ENCODE measurements around the gene ALG6.

The ALG6 gene

DNA sequence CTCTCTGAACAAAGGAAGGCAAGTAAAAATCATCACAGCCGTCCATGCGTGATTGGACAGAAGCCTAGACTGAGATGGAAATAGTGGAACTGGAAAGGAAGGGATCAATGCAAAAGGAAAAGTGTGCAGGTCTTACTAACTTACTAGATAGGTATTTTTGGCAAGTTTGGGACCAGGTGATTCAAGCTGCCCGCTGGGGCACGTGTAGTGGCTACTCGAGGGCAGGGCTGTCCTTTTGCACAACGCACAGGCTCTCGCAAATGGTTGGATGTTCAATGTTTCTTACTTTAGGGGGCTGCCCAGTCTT lies 566 bp upstream of the ALG6 start:
- peak overlapping the region; percentile 98 for H3K4me3 ChIP-seq (ENCODE audit: low read depth, low read length)

GRCh38 chr1:63368131-63368530 lies 704 bp downstream of the ALG6 start:
- Histone ChIP-seq H3K9me3 (ENCODE audit: control insufficient read depth, insufficient read depth, low read depth, low read length) (no peaks in the 10 kb centered on the region), H3K27me3 (ENCODE audit: control insufficient read depth, insufficient read depth, low read length) (peaks cover 5% of the 10 kb centered on the region), H3K36me3 (ENCODE audit: control insufficient read depth, insufficient read depth, low read length) (peaks cover 12% of the 10 kb centered on the region), H3K9ac (ENCODE audit: low read length) (peak overlapping the region; percentile 85), H3K27ac (ENCODE audit: low read depth, low read length) (no peak overlapping the region), H3K4me1 (ENCODE audit: control insufficient read depth, insufficient read depth, low read length) (peaks cover 6% of the 10 kb centered on the region), H3K4me3 (ENCODE audit: low read depth, low read length) (peak overlapping the region; percentile 98)

More for the DNA sequence above, 566 bp upstream of the ALG6 start:
- Histone ChIP-seq H3K9ac (ENCODE audit: low read length) (no peak overlapping the region), H3K9me3 (ENCODE audit: control insufficient read depth, insufficient read depth, low read depth, low read length) (no peaks in the 10 kb centered on the region), H3K4me1 (ENCODE audit: control insufficient read depth, insufficient read depth, low read length) (peaks cover 6% of the 10 kb centered on the region), H3K27ac (ENCODE audit: low read depth, low read length) (no peak overlapping the region), H3K36me3 (ENCODE audit: control insufficient read depth, insufficient read depth, low read length) (peaks cover 10% of the 10 kb centered on the region), H3K27me3 (ENCODE audit: control insufficient read depth, insufficient read depth, low read length) (peaks cover 5% of the 10 kb centered on the region)

GRCh38 chr1:63379583-63379982 lies 12.2 kb downstream of the ALG6 start:
- Histone ChIP-seq H3K9ac (ENCODE audit: low read length) (no peak overlapping the region), H3K4me3 (ENCODE audit: low read depth, low read length) (no peak overlapping the region), H3K27me3 (ENCODE audit: control insufficient read depth, insufficient read depth, low read length) (no peaks in the 10 kb centered on the region), H3K4me1 (ENCODE audit: control insufficient read depth, insufficient read depth, low read length) (no peaks in the 10 kb centered on the region), H3K9me3 (ENCODE audit: control insufficient read depth, insufficient read depth, low read depth, low read length) (peaks cover 4% of the 10 kb centered on the region; the same call in 1 of the 2 replicates), H3K27ac (ENCODE audit: low read depth, low read length) (no peak overlapping the region), H3K36me3 (ENCODE audit: control insufficient read depth, insufficient read depth, low read length) (peaks cover 9% of the 10 kb centered on the region)

- H3K4me1 ChIP-seq (ENCODE audit: control insufficient read depth, insufficient read depth, low read length): no peaks in the 10 kb centered on the region
Observed at GRCh38 chr1:63381741-63382140, 14.3 kb downstream of the ALG6 start.

GRCh38 chr1:63401945-63402344 lies 34.5 kb downstream of the ALG6 start:
- peaks cover 14% of the 10 kb centered on the region for H3K36me3 ChIP-seq (ENCODE audit: control insufficient read depth, insufficient read depth, low read length)
- no peaks in the 10 kb centered on the region; the same call in 1 of the 2 replicates for H3K9me3 ChIP-seq (ENCODE audit: control insufficient read depth, insufficient read depth, low read depth, low read length)
- no peak overlapping the region for H3K9ac ChIP-seq (ENCODE audit: low read length)
- H3K27me3 ChIP-seq (ENCODE audit: control insufficient read depth, insufficient read depth, low read length): no peaks in the 10 kb centered on the region
- H3K27ac ChIP-seq (ENCODE audit: low read depth, low read length): no peak overlapping the region
- H3K4me3 ChIP-seq (ENCODE audit: low read depth, low read length): no peak overlapping the region
- no peaks in the 10 kb centered on the region for H3K4me1 ChIP-seq (ENCODE audit: control insufficient read depth, insufficient read depth, low read length)

More at GRCh38 chr1:63381741-63382140, 14.3 kb downstream of the ALG6 start:
- H3K36me3 ChIP-seq (ENCODE audit: control insufficient read depth, insufficient read depth, low read length): peaks cover 5% of the 10 kb centered on the region; the same call in 1 of the 2 replicates
- peaks cover 4% of the 10 kb centered on the region; the same call in 1 of the 2 replicates for H3K9me3 ChIP-seq (ENCODE audit: control insufficient read depth, insufficient read depth, low read depth, low read length)
- H3K27ac ChIP-seq (ENCODE audit: low read depth, low read length): no peak overlapping the region
- H3K9ac ChIP-seq (ENCODE audit: low read length): no peak overlapping the region
- no peaks in the 10 kb centered on the region for H3K27me3 ChIP-seq (ENCODE audit: control insufficient read depth, insufficient read depth, low read length)
- no peak overlapping the region for H3K4me3 ChIP-seq (ENCODE audit: low read depth, low read length)

DNA sequence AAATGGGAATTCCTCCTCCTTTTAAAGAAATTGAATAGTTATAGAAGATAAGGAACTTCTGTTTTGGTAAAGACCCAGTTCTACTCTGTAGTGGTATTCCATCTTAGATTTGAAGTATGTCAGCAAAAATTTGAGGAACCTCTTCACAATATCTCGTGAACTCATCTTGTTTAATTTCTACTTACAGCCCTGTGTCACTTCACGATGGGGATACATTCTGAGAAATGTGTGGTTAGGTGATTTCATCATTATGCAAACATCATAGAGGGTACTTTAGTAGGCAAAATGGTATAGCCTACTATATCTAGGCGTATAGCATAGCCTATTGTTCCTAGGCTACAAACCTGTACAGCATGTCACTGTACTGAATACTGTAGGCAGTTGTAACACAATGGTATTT lies 36.0 kb downstream of the ALG6 start:
- peaks cover 8% of the 10 kb centered on the region for H3K36me3 ChIP-seq (ENCODE audit: control insufficient read depth, insufficient read depth, low read length)
- H3K27ac ChIP-seq (ENCODE audit: low read depth, low read length): no peak overlapping the region

DNA sequence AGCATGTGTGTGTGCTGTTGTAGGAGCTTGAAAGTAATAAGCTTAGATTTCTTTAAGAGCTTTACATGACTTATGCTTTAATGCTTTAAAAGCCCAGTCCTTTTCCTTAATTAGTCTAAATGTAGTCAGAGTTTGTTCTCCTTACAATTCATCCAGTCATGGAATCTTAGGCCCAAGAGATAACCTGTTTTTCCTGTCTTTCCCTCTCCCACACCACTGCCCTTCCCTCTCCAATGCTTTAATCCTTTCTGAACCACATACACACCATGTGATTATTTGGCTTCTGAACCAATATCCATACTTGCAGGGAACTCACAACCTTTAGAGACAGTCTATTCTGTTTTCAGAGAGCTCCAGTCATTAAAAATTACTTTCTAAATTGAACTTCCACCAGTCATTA lies 37.6 kb downstream of the ALG6 start:
- H3K36me3 ChIP-seq (ENCODE audit: control insufficient read depth, insufficient read depth, low read length): peaks cover 8% of the 10 kb centered on the region
- no peaks in the 10 kb centered on the region for H3K27me3 ChIP-seq (ENCODE audit: control insufficient read depth, insufficient read depth, low read length)
- no peak overlapping the region for H3K4me3 ChIP-seq (ENCODE audit: low read depth, low read length)
- H3K27ac ChIP-seq (ENCODE audit: low read depth, low read length): no peak overlapping the region
- no peak overlapping the region for H3K9ac ChIP-seq (ENCODE audit: low read length)
- H3K9me3 ChIP-seq (ENCODE audit: control insufficient read depth, insufficient read depth, low read depth, low read length): no peaks in the 10 kb centered on the region
- H3K4me1 ChIP-seq (ENCODE audit: control insufficient read depth, insufficient read depth, low read length): no peaks in the 10 kb centered on the region

More for the DNA sequence above, 36.0 kb downstream of the ALG6 start:
- Histone ChIP-seq H3K4me3 (ENCODE audit: low read depth, low read length) (no peak overlapping the region), H3K4me1 (ENCODE audit: control insufficient read depth, insufficient read depth, low read length) (no peaks in the 10 kb centered on the region), H3K9me3 (ENCODE audit: control insufficient read depth, insufficient read depth, low read depth, low read length) (no peaks in the 10 kb centered on the region; the same call in 1 of the 2 replicates), H3K27me3 (ENCODE audit: control insufficient read depth, insufficient read depth, low read length) (no peaks in the 10 kb centered on the region), H3K9ac (ENCODE audit: low read length) (no peak overlapping the region)

DNA sequence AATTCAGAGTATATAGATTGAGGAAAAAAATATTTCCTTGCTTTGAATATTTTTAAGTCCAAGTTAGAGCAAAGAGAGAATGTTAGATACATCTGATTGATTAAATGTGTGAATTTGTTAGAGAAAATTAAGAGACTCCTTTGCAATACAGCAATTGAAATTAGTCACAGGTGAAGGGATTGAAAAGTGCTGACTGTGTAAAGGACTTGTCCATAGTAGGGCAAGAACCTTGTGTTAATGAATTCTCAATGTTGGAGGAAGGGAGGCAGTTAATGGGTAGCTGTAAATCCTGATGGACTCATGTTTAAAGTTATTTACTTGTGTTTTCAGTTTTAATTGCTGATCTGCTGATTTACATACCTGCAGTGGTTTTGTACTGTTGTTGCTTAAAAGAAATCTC lies 38.6 kb downstream of the ALG6 start:
- no peak overlapping the region for H3K4me3 ChIP-seq (ENCODE audit: low read depth, low read length)
- H3K27me3 ChIP-seq (ENCODE audit: control insufficient read depth, insufficient read depth, low read length): no peaks in the 10 kb centered on the region
- H3K36me3 ChIP-seq (ENCODE audit: control insufficient read depth, insufficient read depth, low read length): peaks cover 8% of the 10 kb centered on the region
- H3K9ac ChIP-seq (ENCODE audit: low read length): no peak overlapping the region
- H3K4me1 ChIP-seq (ENCODE audit: control insufficient read depth, insufficient read depth, low read length): no peaks in the 10 kb centered on the region
- H3K9me3 ChIP-seq (ENCODE audit: control insufficient read depth, insufficient read depth, low read depth, low read length): no peaks in the 10 kb centered on the region
- H3K27ac ChIP-seq (ENCODE audit: low read depth, low read length): no peak overlapping the region

- H3K4me3 ChIP-seq (ENCODE audit: low read depth, low read length): no peak overlapping the region
- no peaks in the 10 kb centered on the region for H3K27me3 ChIP-seq (ENCODE audit: control insufficient read depth, insufficient read depth, low read length)
- no peak overlapping the region for H3K27ac ChIP-seq (ENCODE audit: low read depth, low read length)
- no peaks in the 10 kb centered on the region for H3K9me3 ChIP-seq (ENCODE audit: control insufficient read depth, insufficient read depth, low read depth, low read length)
- no peaks in the 10 kb centered on the region for H3K4me1 ChIP-seq (ENCODE audit: control insufficient read depth, insufficient read depth, low read length)
- H3K36me3 ChIP-seq (ENCODE audit: control insufficient read depth, insufficient read depth, low read length): peaks cover 9% of the 10 kb centered on the region
- no peak overlapping the region for H3K9ac ChIP-seq (ENCODE audit: low read length)
Observed at GRCh38 chr1:63407002-63407401, 39.6 kb downstream of the ALG6 start.

GRCh38 chr1:63408331-63408730 lies 40.9 kb downstream of the ALG6 start:
- no peak overlapping the region for H3K9ac ChIP-seq (ENCODE audit: low read length)
- no peaks in the 10 kb centered on the region for H3K27me3 ChIP-seq (ENCODE audit: control insufficient read depth, insufficient read depth, low read length)
- H3K4me1 ChIP-seq (ENCODE audit: control insufficient read depth, insufficient read depth, low read length): no peaks in the 10 kb centered on the region
- peaks cover 16% of the 10 kb centered on the region for H3K36me3 ChIP-seq (ENCODE audit: control insufficient read depth, insufficient read depth, low read length)
- H3K9me3 ChIP-seq (ENCODE audit: control insufficient read depth, insufficient read depth, low read depth, low read length): no peaks in the 10 kb centered on the region
- no peak overlapping the region for H3K4me3 ChIP-seq (ENCODE audit: low read depth, low read length)
- H3K27ac ChIP-seq (ENCODE audit: low read depth, low read length): no peak overlapping the region

DNA sequence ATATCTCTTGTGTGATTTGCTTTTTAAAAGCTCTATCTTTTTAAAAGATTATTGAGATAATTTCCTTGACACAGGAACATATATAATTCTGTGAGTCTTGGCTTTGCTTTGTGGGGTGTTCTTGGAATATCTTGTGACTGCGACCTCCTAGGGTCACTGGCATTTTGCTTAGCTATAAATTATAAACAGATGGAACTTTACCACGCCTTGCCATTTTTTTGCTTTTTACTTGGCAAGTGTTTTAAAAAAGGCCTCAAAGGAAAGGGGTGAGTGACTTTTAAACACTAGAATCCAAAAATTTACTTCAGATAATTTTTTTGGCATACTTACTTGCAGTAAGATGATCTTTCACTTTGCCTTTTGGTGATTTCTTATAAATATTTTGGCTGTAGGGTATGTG lies 43.6 kb downstream of the ALG6 start:
- H3K27me3 ChIP-seq (ENCODE audit: control insufficient read depth, insufficient read depth, low read length): no peaks in the 10 kb centered on the region
- peaks cover 11% of the 10 kb centered on the region; the same call in 1 of the 2 replicates for H3K36me3 ChIP-seq (ENCODE audit: control insufficient read depth, insufficient read depth, low read length)
- no peak overlapping the region for H3K4me3 ChIP-seq (ENCODE audit: low read depth, low read length)
- H3K27ac ChIP-seq (ENCODE audit: low read depth, low read length): no peak overlapping the region
- no peaks in the 10 kb centered on the region for H3K4me1 ChIP-seq (ENCODE audit: control insufficient read depth, insufficient read depth, low read length)
- H3K9ac ChIP-seq (ENCODE audit: low read length): no peak overlapping the region
- no peaks in the 10 kb centered on the region for H3K9me3 ChIP-seq (ENCODE audit: control insufficient read depth, insufficient read depth, low read depth, low read length)

- Histone ChIP-seq H3K9ac (ENCODE audit: low read length) (no peak overlapping the region), H3K36me3 (ENCODE audit: control insufficient read depth, insufficient read depth, low read length) (peaks cover 11% of the 10 kb centered on the region; the same call in 1 of the 2 replicates), H3K4me1 (ENCODE audit: control insufficient read depth, insufficient read depth, low read length) (no peaks in the 10 kb centered on the region), H3K4me3 (ENCODE audit: low read depth, low read length) (no peak overlapping the region), H3K27me3 (ENCODE audit: control insufficient read depth, insufficient read depth, low read length) (no peaks in the 10 kb centered on the region), H3K9me3 (ENCODE audit: control insufficient read depth, insufficient read depth, low read depth, low read length) (no peaks in the 10 kb centered on the region), H3K27ac (ENCODE audit: low read depth, low read length) (no peak overlapping the region)
Observed at GRCh38 chr1:63413394-63413793, 46.0 kb downstream of the ALG6 start.

All from HUES6 (cell line).